Measurements from ENCODE around the gene SLC27A3. TPM values are rescaled to one million over a fixed set of nuclear protein-coding genes. Genes with fewer than 3 reads are reported as not detected.

Gene SLC27A3
- total RNA-seq, 1 experiment from 2014 or later: 5.0 TPM

DNA sequence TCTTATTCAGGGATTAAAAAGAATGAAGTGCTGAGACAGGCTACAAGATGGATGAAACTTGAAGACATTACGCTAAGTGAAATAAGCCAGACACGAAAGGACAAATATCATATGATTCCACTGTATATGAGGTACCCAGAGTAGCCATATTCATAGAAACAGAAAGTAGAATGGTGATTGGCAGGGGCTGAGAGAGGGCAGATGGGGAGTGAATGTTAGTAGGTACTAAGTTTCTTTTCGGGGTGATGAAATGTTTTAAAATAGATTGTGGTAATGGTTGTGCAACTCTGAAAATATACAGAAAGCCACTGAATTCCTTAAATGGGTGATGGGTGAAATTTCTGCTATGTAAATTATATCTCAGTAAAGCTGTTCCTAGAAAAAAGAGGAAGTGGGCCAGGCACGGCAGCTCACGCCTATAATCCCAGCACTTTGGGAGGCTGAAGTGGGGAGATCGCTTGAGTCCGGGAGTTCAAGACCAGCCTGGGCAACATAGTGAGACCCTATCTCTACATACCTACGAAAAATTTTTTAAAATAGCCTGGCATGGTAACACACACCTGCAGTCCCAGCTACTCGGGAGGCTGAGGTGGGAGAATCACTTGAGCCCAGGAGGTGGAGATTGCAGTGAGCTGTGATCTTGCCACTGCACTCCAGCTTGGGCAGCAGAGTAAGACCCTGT lies 15.9 kb downstream of the SLC27A3 start:
- CTCF ChIA-PET: no interaction called here
- intact Hi-C loops (cut with micrococcal nuclease; ENCODE audit: unreplicated experiment): no loop called here
- H3K4me1 ChIP-seq (ENCODE audit: insufficient read depth, low read length, poor library complexity, severe bottlenecking): no peaks in the 10 kb centered on the region
- H3K4me3 ChIP-seq (ENCODE audit: low read depth, low read length, poor library complexity, severe bottlenecking): no peak overlapping the region
- no TSS peak for BruUV-seq (replicated peaks)
- no peaks in the 10 kb centered on the region for H3K36me3 ChIP-seq (ENCODE audit: insufficient read depth, low read length, poor library complexity, severe bottlenecking)
- POLR2A ChIA-PET (ENCODE audit: low non-redundant PET): no interaction called here
- no peaks in the 10 kb centered on the region for H3K9me3 ChIP-seq (ENCODE audit: low read depth, low read length, poor library complexity, severe bottlenecking)
- no peak overlapping the region for H3K27ac ChIP-seq (ENCODE audit: low read depth, low read length, poor library complexity, severe bottlenecking)
- TF ChIP-seq, protein P1, sequence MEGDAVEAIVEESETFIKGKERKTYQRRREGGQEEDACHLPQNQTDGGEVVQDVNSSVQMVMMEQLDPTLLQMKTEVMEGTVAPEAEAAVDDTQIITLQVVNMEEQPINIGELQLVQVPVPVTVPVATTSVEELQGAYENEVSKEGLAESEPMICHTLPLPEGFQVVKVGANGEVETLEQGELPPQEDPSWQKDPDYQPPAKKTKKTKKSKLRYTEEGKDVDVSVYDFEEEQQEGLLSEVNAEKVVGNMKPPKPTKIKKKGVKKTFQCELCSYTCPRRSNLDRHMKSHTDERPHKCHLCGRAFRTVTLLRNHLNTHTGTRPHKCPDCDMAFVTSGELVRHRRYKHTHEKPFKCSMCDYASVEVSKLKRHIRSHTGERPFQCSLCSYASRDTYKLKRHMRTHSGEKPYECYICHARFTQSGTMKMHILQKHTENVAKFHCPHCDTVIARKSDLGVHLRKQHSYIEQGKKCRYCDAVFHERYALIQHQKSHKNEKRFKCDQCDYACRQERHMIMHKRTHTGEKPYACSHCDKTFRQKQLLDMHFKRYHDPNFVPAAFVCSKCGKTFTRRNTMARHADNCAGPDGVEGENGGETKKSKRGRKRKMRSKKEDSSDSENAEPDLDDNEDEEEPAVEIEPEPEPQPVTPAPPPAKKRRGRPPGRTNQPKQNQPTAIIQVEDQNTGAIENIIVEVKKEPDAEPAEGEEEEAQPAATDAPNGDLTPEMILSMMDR (conservative IDR thresholded peaks at IDR 0.05; ENCODE audit: low read depth, low read length): no peak
- TF ChIP-seq EZH2 (IDR thresholded peaks at IDR 0.05; ENCODE audit: borderline replicate concordance, low read depth, low read length, poor library complexity, severe bottlenecking): no peak
- DNase-seq (ENCODE audit: low spot score): no peak
- H3K27me3 ChIP-seq (replicated peaks; ENCODE audit: insufficient read depth, low read depth, low read length, poor library complexity): no peaks in the 10 kb centered on the region

DNA sequence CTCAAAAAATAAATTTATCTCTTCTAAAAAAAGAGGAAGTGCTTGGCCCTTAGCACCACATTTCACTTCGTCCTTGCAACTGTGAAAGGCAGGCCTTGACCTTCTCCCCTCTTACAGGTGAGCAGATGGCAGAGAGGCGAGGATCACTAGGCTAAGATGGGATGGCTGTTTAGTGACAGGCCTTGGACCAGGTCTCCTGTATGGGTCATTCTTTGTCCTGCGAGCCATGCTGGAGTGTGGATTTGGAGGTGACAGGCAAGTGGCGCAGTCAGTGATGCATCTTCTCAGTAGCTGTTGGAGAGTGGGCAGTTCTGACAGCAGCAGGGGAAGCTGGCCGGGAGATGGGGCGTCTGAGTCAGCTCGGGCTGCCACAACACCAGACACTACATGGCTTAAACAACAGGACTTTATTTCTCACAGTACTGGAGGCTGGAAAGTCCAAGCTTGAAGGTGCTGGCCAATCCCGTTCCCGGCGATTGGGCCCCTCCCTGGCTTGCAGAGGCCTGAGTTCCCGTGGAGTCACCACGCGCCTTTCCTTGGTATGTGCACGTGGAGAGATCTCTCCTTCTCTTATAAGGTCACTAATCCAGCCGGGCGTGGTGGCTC lies 16.5 kb downstream of the SLC27A3 start:
- Histone ChIP-seq H3K4me3 (ENCODE audit: low read depth, low read length, poor library complexity, severe bottlenecking) (no peak overlapping the region), H3K36me3 (ENCODE audit: insufficient read depth, low read length, poor library complexity, severe bottlenecking) (no peaks in the 10 kb centered on the region), H3K27me3 (replicated peaks; ENCODE audit: insufficient read depth, low read depth, low read length, poor library complexity) (no peaks in the 10 kb centered on the region), H3K9me3 (ENCODE audit: low read depth, low read length, poor library complexity, severe bottlenecking) (no peaks in the 10 kb centered on the region), H3K4me1 (ENCODE audit: insufficient read depth, low read length, poor library complexity, severe bottlenecking) (no peaks in the 10 kb centered on the region), H3K27ac (ENCODE audit: low read depth, low read length, poor library complexity, severe bottlenecking) (no peak overlapping the region)
- POLR2A ChIA-PET (ENCODE audit: low non-redundant PET): no interaction called here
- intact Hi-C loops (cut with micrococcal nuclease; ENCODE audit: unreplicated experiment): no loop called here
- no peak for DNase-seq (ENCODE audit: low spot score)
- CTCF ChIA-PET: interaction anchor here (0.7 kb wide), 1 partner anchor 278 kb away, joined by 3 read pairs; no protein-coding TSS in a partner anchor
- TF ChIP-seq, protein P1 (conservative IDR thresholded peaks at IDR 0.05; ENCODE audit: low read depth, low read length): no peak
- TF ChIP-seq EZH2 (IDR thresholded peaks at IDR 0.05; ENCODE audit: borderline replicate concordance, low read depth, low read length, poor library complexity, severe bottlenecking): no peak
- no TSS peak for BruUV-seq (replicated peaks)

DNA sequence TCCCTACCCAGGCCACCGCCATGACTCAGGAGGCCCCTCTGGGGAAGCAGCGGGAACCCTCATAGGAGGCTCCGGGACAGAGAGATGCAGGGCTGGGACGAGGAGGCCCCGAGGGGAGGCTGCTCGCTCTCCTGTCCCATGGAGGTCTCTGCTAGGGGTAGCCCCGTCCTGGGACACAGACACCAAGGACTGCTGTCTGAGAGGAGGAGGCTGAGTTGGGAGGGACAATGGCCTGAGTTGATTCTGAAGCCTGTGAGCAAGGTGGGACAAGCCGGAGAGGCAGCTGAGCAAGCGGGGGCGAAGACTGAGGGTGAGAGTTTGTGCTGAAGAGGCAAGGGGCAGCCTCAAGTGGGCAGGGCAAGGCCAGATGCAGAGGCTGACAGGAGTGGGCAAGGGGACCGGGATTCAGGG lies 17.4 kb downstream of the SLC27A3 start:
- ChIA-PET POLR2A (ENCODE audit: low non-redundant PET) (no interaction called here), CTCF (interaction anchor here (0.7 kb wide), 1 partner anchor 278 kb away, joined by 3 read pairs; no protein-coding TSS in a partner anchor)
- Histone ChIP-seq H3K9me3 (ENCODE audit: low read depth, low read length, poor library complexity, severe bottlenecking) (no peaks in the 10 kb centered on the region), H3K4me3 (ENCODE audit: low read depth, low read length, poor library complexity, severe bottlenecking) (no peak overlapping the region), H3K36me3 (ENCODE audit: insufficient read depth, low read length, poor library complexity, severe bottlenecking) (no peaks in the 10 kb centered on the region), H3K27ac (ENCODE audit: low read depth, low read length, poor library complexity, severe bottlenecking) (no peak overlapping the region), H3K4me1 (ENCODE audit: insufficient read depth, low read length, poor library complexity, severe bottlenecking) (no peaks in the 10 kb centered on the region), H3K27me3 (replicated peaks; ENCODE audit: insufficient read depth, low read depth, low read length, poor library complexity) (no peaks in the 10 kb centered on the region)
- DNase-seq (ENCODE audit: low spot score): no peak
- BruUV-seq (replicated peaks): no TSS peak
- intact Hi-C loops (cut with micrococcal nuclease; ENCODE audit: unreplicated experiment): no loop called here
- no peak for TF ChIP-seq EZH2 (IDR thresholded peaks at IDR 0.05; ENCODE audit: borderline replicate concordance, low read depth, low read length, poor library complexity, severe bottlenecking)
- TF ChIP-seq, protein P1 (conservative IDR thresholded peaks at IDR 0.05; ENCODE audit: low read depth, low read length): no peak

Data from A673 (cell line).